ENCODE measurements around the gene TMEM145. TPM values are rescaled to one million over a fixed set of nuclear protein-coding genes. Genes with fewer than 3 reads are reported as not detected.

TMEM145 gene
- total RNA-seq, 1 donor from 2014 or later: not detected

GRCh38 chr19:42276284-42276683, 36.8 kb upstream of the TMEM145 start:
- Histone ChIP-seq H3K36me3 (peaks cover 35% of the 10 kb centered on the region), H3K27ac (no peak overlapping the region)

GRCh38 chr19:42276821-42277220, 36.3 kb upstream of the TMEM145 start:
- no peak for TF ChIP-seq CTCF (IDR thresholded peaks at IDR 0.05)
- ATAC-seq (no peak), DNase-seq (no peak)
- Histone ChIP-seq H3K36me3 (peaks cover 35% of the 10 kb centered on the region), H3K27me3 (ENCODE audit: low read depth) (no peaks in the 10 kb centered on the region), H3K4me1 (peaks cover 61% of the 10 kb centered on the region), H3K4me3 (no peak overlapping the region), H3K9me3 (no peaks in the 10 kb centered on the region), H3K27ac (peak overlapping the region; percentile 85)
- intact Hi-C loops (cut with DNase I): no loop called here

More at GRCh38 chr19:42276284-42276683, 36.8 kb upstream of the TMEM145 start:
- ATAC-seq (no peak), DNase-seq (no peak)
- TF ChIP-seq CTCF (IDR thresholded peaks at IDR 0.05): no peak
- intact Hi-C loops (cut with DNase I): no loop called here
- Histone ChIP-seq H3K9me3 (no peaks in the 10 kb centered on the region), H3K4me3 (no peak overlapping the region), H3K27me3 (ENCODE audit: low read depth) (no peaks in the 10 kb centered on the region), H3K4me1 (peaks cover 59% of the 10 kb centered on the region)

DNA sequence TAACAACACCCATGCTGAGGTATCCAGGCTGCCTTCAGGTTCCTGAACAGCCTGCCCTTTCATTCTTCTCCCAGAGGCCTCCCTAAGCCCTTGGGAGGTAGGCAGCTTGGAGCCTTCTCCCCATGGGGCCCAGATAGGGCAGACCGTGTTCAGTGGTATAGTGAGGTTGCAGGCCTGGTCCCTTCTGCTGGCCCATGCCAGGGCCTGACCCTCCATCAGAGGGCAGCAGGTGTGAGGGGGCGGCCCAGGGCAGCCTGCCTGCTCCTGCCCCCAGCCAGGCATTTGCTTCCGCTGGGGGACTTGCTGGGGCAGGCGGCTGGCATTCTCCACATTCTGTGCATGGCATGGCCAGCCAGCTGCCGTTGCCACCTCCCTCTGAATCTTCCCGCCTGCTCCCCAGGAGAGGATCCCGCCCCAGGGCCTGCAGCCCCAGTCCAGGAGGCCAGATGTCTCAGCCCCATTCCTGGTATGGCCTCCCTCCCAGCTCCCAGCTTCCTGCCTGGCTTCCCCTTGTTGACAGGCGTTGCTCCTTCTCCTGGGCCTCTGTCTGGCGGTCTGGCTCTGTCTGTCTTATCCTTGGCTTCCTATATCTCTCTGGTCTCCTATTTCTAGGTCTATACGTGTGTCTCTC, 35.2 kb upstream of the TMEM145 start:
- ATAC-seq: no peak
- Histone ChIP-seq H3K36me3 (peaks cover 24% of the 10 kb centered on the region), H3K27me3 (ENCODE audit: low read depth) (no peaks in the 10 kb centered on the region), H3K27ac (peak overlapping the region; percentile 85), H3K4me1 (peaks cover 72% of the 10 kb centered on the region), H3K4me3 (no peak overlapping the region), H3K9me3 (no peaks in the 10 kb centered on the region)
- no peak for DNase-seq
- no peak for TF ChIP-seq CTCF (IDR thresholded peaks at IDR 0.05)
- intact Hi-C loops (cut with DNase I): no loop called here

GRCh38 chr19:42278452-42279154, 34.5 kb upstream of the TMEM145 start:
- Histone ChIP-seq H3K27me3 (ENCODE audit: low read depth) (no peaks in the 10 kb centered on the region), H3K4me1 (peaks cover 77% of the 10 kb centered on the region), H3K27ac (peak overlapping the region; percentile 85), H3K9me3 (no peaks in the 10 kb centered on the region), H3K36me3 (peaks cover 18% of the 10 kb centered on the region), H3K4me3 (no peak overlapping the region)
- DNase-seq: no peak
- no peak for TF ChIP-seq CTCF (IDR thresholded peaks at IDR 0.05)
- intact Hi-C loops (cut with DNase I): no loop called here
- ATAC-seq: no peak

DNA sequence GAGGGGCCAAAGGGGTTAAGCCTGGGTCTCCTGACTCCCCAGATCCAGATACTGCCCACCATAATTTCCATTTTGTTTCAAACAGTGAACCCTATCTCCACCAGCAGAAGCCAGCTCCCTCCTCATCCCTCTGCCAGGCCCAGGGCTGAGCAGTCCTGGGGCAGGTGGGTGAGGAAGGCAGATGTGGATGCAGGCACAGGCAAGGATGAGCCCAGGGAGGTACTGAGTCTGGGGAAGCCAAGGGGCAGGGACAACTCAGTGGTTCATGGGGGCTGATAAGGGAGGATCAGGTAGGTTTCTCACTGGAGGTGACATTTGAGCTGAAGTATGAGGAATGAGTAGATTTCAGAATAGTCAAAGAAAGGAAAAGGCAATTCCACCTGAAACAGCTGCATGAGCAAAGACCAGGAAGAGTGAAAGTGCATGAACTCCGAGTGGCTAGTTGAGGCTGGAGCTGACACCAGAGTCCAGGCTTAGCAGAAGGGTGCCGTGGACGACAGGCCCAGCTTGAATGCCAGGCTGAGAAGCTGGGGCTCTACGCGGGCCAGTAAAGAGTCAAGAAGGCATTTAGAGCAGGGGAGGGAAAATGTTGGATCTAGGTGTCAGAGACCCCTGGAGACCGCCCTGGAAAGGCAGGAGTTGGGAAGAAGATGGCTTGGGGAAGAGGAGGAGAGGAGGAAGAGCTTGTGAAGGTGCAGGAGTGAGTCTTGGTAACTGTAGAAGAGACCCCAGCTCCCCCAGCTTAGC, 33.8 kb upstream of the TMEM145 start:
- intact Hi-C loops (cut with DNase I): no loop called here
- DNase-seq (no peak), ATAC-seq (no peak)
- H3K27me3 ChIP-seq (ENCODE audit: low read depth): no peaks in the 10 kb centered on the region
- peak overlapping the region; percentile 85 for H3K27ac ChIP-seq
- peak overlapping the region; percentile 71 for H3K4me3 ChIP-seq
- peaks cover 77% of the 10 kb centered on the region for H3K4me1 ChIP-seq
- no peak for TF ChIP-seq CTCF (IDR thresholded peaks at IDR 0.05)
- peaks cover 10% of the 10 kb centered on the region for H3K36me3 ChIP-seq
- H3K9me3 ChIP-seq: no peaks in the 10 kb centered on the region
